ENCODE results near the gene PCDH18.

- no peak for TF ChIP-seq CTCF (IDR thresholded peaks at IDR 0.05)
- no peak for TF ChIP-seq POLR2A (IDR thresholded peaks at IDR 0.05)
These were observed 8.1 kb upstream of the PCDH18 start for GRCh38 chr4:137540356-137540755.
